Measurements from ENCODE around the gene RTP1. TPM values are rescaled to one million over a fixed set of nuclear protein-coding genes. Genes with fewer than 3 reads are reported as not detected.

Gene RTP1
- total and polyA plus RNA-seq, 7 donors: not detected

- Histone ChIP-seq H3K4me3 (no peak overlapping the region), H3K9me3 (no peaks in the 10 kb centered on the region), H3K27me3 (ENCODE audit: insufficient read depth in 3 of 3, low read length in 2 of 3) (no peaks in the 10 kb centered on the region), H3K4me1 (peaks cover 19% of the 10 kb centered on the region), H3K36me3 (ENCODE audit: insufficient read depth in 1 of 2, low read depth in 1 of 2) (no peaks in the 10 kb centered on the region), H3K27ac (no peak overlapping the region)
- intact Hi-C loops (cut with DNase I): no loop called here
- ATAC-seq: no peak
- no peak for TF ChIP-seq CTCF (IDR thresholded peaks at IDR 0.05)
- no peak for DNase-seq
- 85 to 94% (median 91%) methylated on average over 6 of the region's 6 CpGs for WGBS, 3 donors
These were observed 13.4 kb upstream of the RTP1 start for GRCh38 chr3:187183903-187184302.

GRCh38 chr3:187185759-187186158 is 11.5 kb upstream of the RTP1 start:
- DNase-seq (no peak), ATAC-seq (no peak)
- Histone ChIP-seq H3K9me3 (no peaks in the 10 kb centered on the region), H3K27me3 (ENCODE audit: insufficient read depth in 3 of 3, low read length in 2 of 3) (no peaks in the 10 kb centered on the region), H3K27ac (peak overlapping the region; percentile 94), H3K4me3 (no peak overlapping the region), H3K4me1 (peaks cover 24% of the 10 kb centered on the region), H3K36me3 (ENCODE audit: insufficient read depth in 1 of 2, low read depth in 1 of 2) (no peaks in the 10 kb centered on the region)
- intact Hi-C loops (cut with DNase I): no loop called here
- WGBS, 3 donors: 86 to 90% (median 90%) methylated on average over 4 of the region's 4 CpGs
- no peak for TF ChIP-seq CTCF (IDR thresholded peaks at IDR 0.05)

GRCh38 chr3:187186375-187186774 is 10.9 kb upstream of the RTP1 start:
- Histone ChIP-seq H3K36me3 (ENCODE audit: insufficient read depth in 1 of 2, low read depth in 1 of 2) (no peaks in the 10 kb centered on the region), H3K27ac (peak overlapping the region; percentile 94), H3K4me1 (peaks cover 24% of the 10 kb centered on the region), H3K27me3 (ENCODE audit: insufficient read depth in 3 of 3, low read length in 2 of 3) (no peaks in the 10 kb centered on the region), H3K4me3 (no peak overlapping the region), H3K9me3 (no peaks in the 10 kb centered on the region)
- WGBS, 3 donors: 20 to 43% (median 21%) methylated on average over 2 of the region's 2 CpGs
- intact Hi-C loops (cut with DNase I): no loop called here
- no peak for TF ChIP-seq CTCF (IDR thresholded peaks at IDR 0.05)
- DNase-seq (no peak), ATAC-seq (no peak)

- H3K4me3 ChIP-seq: no peak overlapping the region
- H3K4me1 ChIP-seq: peaks cover 24% of the 10 kb centered on the region
- intact Hi-C loops (cut with DNase I): no loop called here
- no peak for TF ChIP-seq CTCF (IDR thresholded peaks at IDR 0.05)
- DNase-seq (peak; percentile 41 to 72), ATAC-seq (peak; percentile 94 to 99 (median 98))
- WGBS, 3 donors: 16 to 32% (median 26%) methylated on average over 5 of the region's 5 CpGs
- H3K27me3 ChIP-seq (ENCODE audit: insufficient read depth in 3 of 3, low read length in 2 of 3): no peaks in the 10 kb centered on the region
- no peaks in the 10 kb centered on the region for H3K36me3 ChIP-seq (ENCODE audit: insufficient read depth in 1 of 2, low read depth in 1 of 2)
- peak overlapping the region; percentile 94 for H3K27ac ChIP-seq
- no peaks in the 10 kb centered on the region for H3K9me3 ChIP-seq
These were observed 10.4 kb upstream of the RTP1 start for GRCh38 chr3:187186801-187187421.

- 47 to 69% (median 54%) methylated on average over 2 of the region's 2 CpGs for WGBS, 3 donors
- H3K36me3 ChIP-seq (ENCODE audit: insufficient read depth in 1 of 2, low read depth in 1 of 2): no peaks in the 10 kb centered on the region
- DNase-seq (no peak), ATAC-seq (no peak)
- H3K27ac ChIP-seq: no peak overlapping the region
- H3K4me3 ChIP-seq: no peak overlapping the region
- no peaks in the 10 kb centered on the region for H3K9me3 ChIP-seq
- TF ChIP-seq CTCF (IDR thresholded peaks at IDR 0.05): no peak
- peaks cover 24% of the 10 kb centered on the region for H3K4me1 ChIP-seq
- intact Hi-C loops (cut with DNase I): no loop called here
- H3K27me3 ChIP-seq (ENCODE audit: insufficient read depth in 3 of 3, low read length in 2 of 3): no peaks in the 10 kb centered on the region
These were observed 8.4 kb upstream of the RTP1 start for GRCh38 chr3:187188931-187189330.
